GM18507 (cell line): ENCODE data around the gene NACC2.

Experiments used
- DNase-seq: peaks from one replicate; pipeline ENCODE4 v3.0.0; 2011; ENCODE audit warnings: low read depth; ENCODE audit not compliant: insufficient read length; ENCODE audit errors: extremely low spot score
- FAIRE-seq: peaks from 2 replicates; lab custom pipeline; 2011; peaks lifted over from hg19 to GRCh38; lab: Jason Lieb, UNC

NACC2 gene

GRCh38 chr9:135958485-135958884 lies 136.6 kb downstream of the NACC2 start:
- no peak for DNase-seq
- FAIRE-seq = no peak

DNA sequence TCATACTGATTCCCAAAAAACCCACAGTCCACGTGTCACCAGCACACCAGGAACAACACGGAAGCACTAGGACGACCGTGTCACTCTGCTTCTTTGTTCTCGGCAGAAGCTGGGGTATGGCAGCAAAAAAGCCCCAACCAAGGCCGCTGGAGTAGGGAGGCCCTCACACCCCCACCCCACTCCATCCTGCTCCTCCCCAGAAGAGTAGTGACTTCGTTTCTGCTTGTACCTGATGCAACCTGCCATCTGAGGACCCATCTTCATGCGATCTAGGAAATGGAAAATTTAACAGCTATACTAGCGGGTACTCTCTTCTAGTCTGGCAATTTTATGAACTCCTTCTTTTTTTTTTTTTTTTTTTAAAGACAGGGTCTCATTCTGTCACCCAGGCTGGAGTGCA lies 137.7 kb downstream of the NACC2 start:
- DNase-seq (no peak), FAIRE-seq (no peak)

DNA sequence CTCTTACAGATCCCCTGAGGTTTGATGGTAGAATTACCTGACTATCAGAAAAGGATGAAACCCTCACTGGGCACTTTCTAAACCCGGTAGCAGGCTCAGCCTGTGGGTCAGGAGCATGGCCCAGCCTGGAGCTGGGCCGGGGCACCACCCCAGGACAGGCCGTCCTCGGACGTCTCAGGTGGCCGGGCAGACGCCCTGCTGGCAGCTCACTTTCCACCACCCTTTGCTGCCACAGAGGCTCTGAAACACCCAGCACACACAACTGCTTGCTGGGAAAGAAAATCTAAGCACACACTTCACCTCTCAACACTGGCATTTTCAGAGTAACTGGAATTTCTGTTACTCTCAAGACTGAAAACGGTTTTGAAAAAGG lies 138.3 kb downstream of the NACC2 start:
- FAIRE-seq (no peak), DNase-seq (no peak)
